Uterus (tissue), 2 donors: ENCODE measurements around the gene FHIT.

ENCODE experiments used
- POLR2A ChIP-seq, 2 donors: fragments of 450-650 bp; IDR thresholded peaks; one replicate each; pipeline ENCODE4 v1.6.1; 2016; ENCODE audit warnings: antibody characterized with exemption in 2 of 2, mild to moderate bottlenecking in 1 of 2, moderate library complexity in 1 of 2
- TF ChIP-seq, protein P1 (sequence below), 4 experiments: fragments of 200-600 bp in 2 of 4; fragments of 450-650 bp in 2 of 4; sonication (generic) in 2 of 4; IDR thresholded peaks; one replicate each; pipeline ENCODE4 v1.5.1; 2016 to 2019; ENCODE audit warnings: antibody characterized with exemption in 4 of 4, mild to moderate bottlenecking in 2 of 4, moderate library complexity in 1 of 4

DNA sequence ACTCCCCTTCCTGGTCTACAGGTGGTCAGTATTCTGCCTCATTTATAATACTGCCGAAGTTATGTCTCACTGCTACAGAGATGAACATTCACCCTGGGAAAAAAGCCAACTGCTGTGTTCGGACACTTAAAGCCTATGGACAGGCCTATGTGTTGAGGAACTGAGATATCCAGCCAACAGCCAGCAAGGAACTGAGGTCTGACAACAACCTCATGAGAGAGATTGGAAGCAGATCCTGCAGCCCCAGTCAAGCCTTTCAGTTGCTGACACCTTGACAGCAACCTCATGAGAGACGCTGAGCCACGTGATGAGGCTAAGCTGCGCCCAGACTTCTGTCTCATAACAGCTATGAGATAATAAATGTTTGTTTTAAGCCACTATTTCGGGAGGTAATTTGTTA is 18.2 kb upstream of the FHIT start:
- TF ChIP-seq, protein P1, sequence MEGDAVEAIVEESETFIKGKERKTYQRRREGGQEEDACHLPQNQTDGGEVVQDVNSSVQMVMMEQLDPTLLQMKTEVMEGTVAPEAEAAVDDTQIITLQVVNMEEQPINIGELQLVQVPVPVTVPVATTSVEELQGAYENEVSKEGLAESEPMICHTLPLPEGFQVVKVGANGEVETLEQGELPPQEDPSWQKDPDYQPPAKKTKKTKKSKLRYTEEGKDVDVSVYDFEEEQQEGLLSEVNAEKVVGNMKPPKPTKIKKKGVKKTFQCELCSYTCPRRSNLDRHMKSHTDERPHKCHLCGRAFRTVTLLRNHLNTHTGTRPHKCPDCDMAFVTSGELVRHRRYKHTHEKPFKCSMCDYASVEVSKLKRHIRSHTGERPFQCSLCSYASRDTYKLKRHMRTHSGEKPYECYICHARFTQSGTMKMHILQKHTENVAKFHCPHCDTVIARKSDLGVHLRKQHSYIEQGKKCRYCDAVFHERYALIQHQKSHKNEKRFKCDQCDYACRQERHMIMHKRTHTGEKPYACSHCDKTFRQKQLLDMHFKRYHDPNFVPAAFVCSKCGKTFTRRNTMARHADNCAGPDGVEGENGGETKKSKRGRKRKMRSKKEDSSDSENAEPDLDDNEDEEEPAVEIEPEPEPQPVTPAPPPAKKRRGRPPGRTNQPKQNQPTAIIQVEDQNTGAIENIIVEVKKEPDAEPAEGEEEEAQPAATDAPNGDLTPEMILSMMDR (IDR thresholded peaks at IDR 0.05): no peak
- no peak for TF ChIP-seq POLR2A (IDR thresholded peaks at IDR 0.05)
